Skeletal muscle tissue (tissue), 4 donors: Measurements from ENCODE around the gene HNMT. TPM values are rescaled to one million over a fixed set of nuclear protein-coding genes. Genes with fewer than 3 reads are reported as not detected.

Experiments used
- H3K27ac ChIP-seq: one replicate; pipeline ENCODE4 v1.7.0; 2013; ENCODE audit warnings: mild to moderate bottlenecking, low read depth, low read length, inconsistent platforms
- H3K27me3 ChIP-seq, 3 donors: one replicate each; pipeline ENCODE4 v1.7.0; 2013; ENCODE audit warnings: low read length in 3 of 3; ENCODE audit not compliant: control insufficient read depth in 3 of 3, insufficient read depth in 3 of 3
- H3K36me3 ChIP-seq, 3 donors: one replicate each; pipeline ENCODE4 v1.7.0; 2013; ENCODE audit warnings: low read length in 3 of 3; ENCODE audit not compliant: control insufficient read depth in 3 of 3, insufficient read depth in 3 of 3
- H3K4me1 ChIP-seq, 3 donors: one replicate each; pipeline ENCODE4 v1.7.0; 2013; ENCODE audit warnings: low read length in 3 of 3, mild to moderate bottlenecking in 3 of 3; ENCODE audit not compliant: control insufficient read depth in 3 of 3, insufficient read depth in 3 of 3
- H3K4me3 ChIP-seq, 3 donors: one replicate each; pipeline ENCODE4 v1.7.0; 2013; ENCODE audit warnings: low read length in 3 of 3
- H3K9ac ChIP-seq, 3 donors: one replicate each; pipeline ENCODE4 v1.7.0; 2013; ENCODE audit warnings: low read length in 3 of 3, mild to moderate bottlenecking in 3 of 3, moderate library complexity in 2 of 3, low read depth in 1 of 3
- H3K9me3 ChIP-seq, 3 donors: one replicate each; pipeline ENCODE4 v1.7.0; 2013; ENCODE audit warnings: low read length in 3 of 3; ENCODE audit not compliant: control insufficient read depth in 3 of 3
- total RNA-seq: library from RNA; depleted of rRNA; stranded (reverse); fragments of >200 nt; gene quantifications from one replicate; pipeline ENCODE4 v1.2.3, GENCODE V29; 2014
- donor health status: Osteomylitis.

HNMT gene
- total RNA-seq, 1 donor from 2014 or later: 43.3 TPM

DNA sequence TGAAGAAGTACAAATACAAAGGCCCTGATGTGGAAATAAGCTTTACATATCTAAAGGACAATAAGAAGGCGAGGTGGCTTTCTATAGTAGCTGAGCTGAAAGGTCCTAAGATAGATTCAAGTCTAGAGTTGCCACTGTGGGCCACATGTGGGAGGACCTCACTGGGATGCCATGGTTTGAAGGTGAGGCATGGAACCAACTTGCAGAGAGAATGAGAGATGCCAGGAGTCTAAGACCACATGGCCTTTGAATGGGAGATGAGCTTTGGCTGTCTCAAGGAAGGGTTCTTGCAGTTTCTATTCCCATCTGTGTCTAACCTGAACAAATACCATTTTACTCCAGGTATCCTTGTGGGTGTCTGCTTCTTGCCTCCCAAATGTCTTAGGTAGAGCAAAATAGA, 53.6 kb downstream of the HNMT start:
- H3K4me1 ChIP-seq: no peaks in the 10 kb centered on the region
- H3K9ac ChIP-seq: no peak overlapping the region
- H3K27ac ChIP-seq: no peak overlapping the region
- H3K27me3 ChIP-seq: no peaks in the 10 kb centered on the region
- no peaks in the 10 kb centered on the region for H3K36me3 ChIP-seq
- no peaks in the 10 kb centered on the region for H3K9me3 ChIP-seq
- H3K4me3 ChIP-seq: no peak overlapping the region

DNA sequence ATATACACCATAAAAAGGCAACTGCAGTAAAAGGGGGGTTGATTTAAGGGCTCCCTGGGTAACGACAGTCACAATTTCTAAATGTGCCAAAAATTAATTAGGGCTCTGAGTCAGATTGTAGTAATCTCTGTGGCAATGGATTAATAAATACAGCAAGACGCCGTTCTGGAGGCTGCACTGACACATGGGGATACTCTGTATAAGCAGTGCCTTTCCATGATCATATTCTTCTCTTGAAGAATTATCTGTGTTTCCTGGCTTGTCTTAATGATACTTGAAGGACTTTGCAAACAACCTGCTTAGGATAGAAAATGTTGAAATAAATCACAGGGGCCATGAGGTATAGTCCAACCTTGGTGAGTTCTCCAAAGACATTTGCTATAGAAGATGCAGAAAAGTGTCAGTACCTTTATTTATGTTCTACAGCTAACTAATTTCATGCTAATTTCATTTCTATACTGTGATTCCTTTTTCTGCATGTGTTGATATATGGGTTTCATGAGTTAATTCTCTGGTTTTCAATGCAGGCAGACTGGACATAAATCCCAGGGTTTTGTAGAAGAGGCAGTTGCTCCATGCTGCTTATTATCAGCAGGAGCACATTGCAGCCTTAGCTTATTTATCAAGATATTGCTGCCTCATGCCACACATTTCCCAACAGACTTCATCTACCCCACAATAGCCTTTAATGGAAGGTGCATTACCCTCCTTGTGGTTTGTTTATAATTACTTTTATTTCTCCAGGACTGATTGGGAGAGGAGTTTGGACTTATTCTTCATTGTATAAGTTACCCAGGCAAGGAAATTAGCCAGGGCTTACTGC, 54.8 kb downstream of the HNMT start:
- Histone ChIP-seq H3K27me3 (no peaks in the 10 kb centered on the region), H3K27ac (no peak overlapping the region), H3K4me1 (no peaks in the 10 kb centered on the region), H3K36me3 (no peaks in the 10 kb centered on the region), H3K4me3 (no peak overlapping the region), H3K9me3 (no peaks in the 10 kb centered on the region), H3K9ac (no peak overlapping the region)

DNA sequence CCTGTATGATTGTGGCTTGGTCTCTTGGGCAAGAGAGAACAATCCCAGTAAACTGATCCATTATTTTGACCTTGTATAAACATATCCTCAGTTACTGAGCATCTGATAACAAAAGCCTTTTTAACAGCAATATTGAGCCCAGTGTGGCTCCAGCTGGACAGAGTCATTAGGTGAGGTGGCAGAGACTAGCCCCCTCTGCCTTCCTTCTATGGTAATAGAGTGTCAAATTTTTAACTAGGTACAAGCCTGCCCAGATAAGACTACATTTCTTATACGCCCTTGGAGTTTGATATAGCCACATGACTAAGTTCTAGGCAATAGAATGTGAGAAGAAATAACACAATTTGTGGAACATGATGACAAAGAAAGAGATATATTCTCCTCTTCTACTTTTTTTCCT, 56.2 kb downstream of the HNMT start:
- Histone ChIP-seq H3K9me3 (no peaks in the 10 kb centered on the region), H3K27ac (no peak overlapping the region), H3K9ac (no peak overlapping the region), H3K27me3 (no peaks in the 10 kb centered on the region), H3K4me1 (no peaks in the 10 kb centered on the region), H3K36me3 (no peaks in the 10 kb centered on the region), H3K4me3 (no peak overlapping the region)

- H3K9ac ChIP-seq: no peak overlapping the region
- no peak overlapping the region for H3K4me3 ChIP-seq
- no peaks in the 10 kb centered on the region for H3K9me3 ChIP-seq
- H3K27me3 ChIP-seq: no peaks in the 10 kb centered on the region
- no peak overlapping the region for H3K27ac ChIP-seq
- H3K4me1 ChIP-seq: no peaks in the 10 kb centered on the region
- H3K36me3 ChIP-seq: no peaks in the 10 kb centered on the region
Measured at GRCh38 chr2:138021154-138021553, 56.9 kb downstream of the HNMT start.

GRCh38 chr2:138023298-138023697, 59.0 kb downstream of the HNMT start:
- H3K4me3 ChIP-seq: no peak overlapping the region
- H3K27me3 ChIP-seq: no peaks in the 10 kb centered on the region
- no peak overlapping the region for H3K27ac ChIP-seq
- H3K4me1 ChIP-seq: no peaks in the 10 kb centered on the region
- H3K36me3 ChIP-seq: no peaks in the 10 kb centered on the region
- H3K9me3 ChIP-seq: no peaks in the 10 kb centered on the region
- H3K9ac ChIP-seq: no peak overlapping the region

DNA sequence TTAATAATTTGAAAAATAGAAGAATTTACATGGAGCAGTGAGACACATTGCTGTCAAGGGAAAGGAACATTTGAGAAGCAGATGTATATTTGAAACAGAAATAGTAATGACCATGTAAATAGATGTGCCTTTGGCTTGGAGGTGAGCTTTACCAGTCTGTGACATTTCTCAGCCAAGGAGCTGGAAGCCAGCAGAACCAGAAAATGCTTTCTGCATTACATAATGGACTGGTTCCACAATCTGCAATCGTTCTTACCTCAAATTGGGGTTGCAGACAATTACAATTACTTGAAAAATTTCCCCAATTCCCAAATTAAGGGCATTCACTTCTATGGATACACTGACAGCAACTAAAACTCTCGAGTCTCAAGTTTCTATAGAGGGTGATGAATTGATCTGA, 59.7 kb downstream of the HNMT start:
- H3K36me3 ChIP-seq: no peaks in the 10 kb centered on the region
- H3K27ac ChIP-seq: no peak overlapping the region
- no peaks in the 10 kb centered on the region for H3K27me3 ChIP-seq
- H3K9me3 ChIP-seq: no peaks in the 10 kb centered on the region
- no peaks in the 10 kb centered on the region for H3K4me1 ChIP-seq
- no peak overlapping the region for H3K9ac ChIP-seq
- H3K4me3 ChIP-seq: no peak overlapping the region

DNA sequence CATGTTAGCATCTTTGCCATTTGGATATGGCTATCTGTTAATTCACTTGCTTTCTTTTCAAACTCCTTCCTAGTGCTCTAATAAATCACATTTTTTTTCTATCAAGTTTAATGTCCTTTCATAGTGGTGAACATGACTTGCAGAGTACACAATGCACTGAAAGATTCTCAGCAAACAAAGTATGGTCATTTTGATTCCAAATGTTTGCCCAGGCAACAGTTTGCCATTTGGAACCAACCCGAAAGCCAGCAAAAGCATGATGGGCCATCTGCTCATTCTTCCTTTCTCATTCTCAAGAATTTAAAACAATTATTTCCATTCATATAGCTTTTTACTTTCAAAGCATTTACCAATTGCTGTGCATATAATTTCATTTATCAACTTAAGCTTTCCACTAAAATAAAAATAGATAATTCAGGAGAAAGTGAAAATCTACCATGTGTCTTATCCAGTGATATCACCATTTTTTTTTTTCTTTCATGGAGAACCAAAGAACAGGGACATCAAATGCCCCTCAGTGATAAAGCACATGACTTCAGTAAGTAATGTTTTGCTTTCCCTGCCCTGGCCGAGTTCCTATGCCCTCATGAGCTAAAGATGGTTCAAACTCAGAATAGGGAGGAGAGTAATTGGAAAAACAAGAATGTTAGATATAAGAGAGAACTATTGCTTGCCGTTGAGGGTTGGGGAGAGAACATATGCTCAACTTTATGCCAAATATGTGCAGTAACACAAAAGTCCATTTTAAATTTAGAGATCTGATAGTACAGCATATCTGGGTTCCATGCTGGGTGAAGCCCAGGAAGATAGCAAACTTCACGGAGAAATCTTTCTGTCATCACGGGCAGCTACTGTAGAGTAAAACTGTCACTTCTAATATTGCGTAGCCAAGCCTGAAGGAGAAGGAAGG, 62.1 kb downstream of the HNMT start:
- H3K9me3 ChIP-seq: no peaks in the 10 kb centered on the region
- H3K27me3 ChIP-seq: no peaks in the 10 kb centered on the region
- H3K4me1 ChIP-seq: no peaks in the 10 kb centered on the region
- H3K9ac ChIP-seq: no peak overlapping the region
- H3K4me3 ChIP-seq: no peak overlapping the region
- no peak overlapping the region for H3K27ac ChIP-seq
- H3K36me3 ChIP-seq: no peaks in the 10 kb centered on the region

GRCh38 chr2:138028538-138028937, 64.3 kb downstream of the HNMT start:
- H3K4me1 ChIP-seq: no peaks in the 10 kb centered on the region
- no peaks in the 10 kb centered on the region for H3K9me3 ChIP-seq
- no peak overlapping the region for H3K9ac ChIP-seq
- H3K4me3 ChIP-seq: no peak overlapping the region
- no peak overlapping the region for H3K27ac ChIP-seq
- no peaks in the 10 kb centered on the region for H3K27me3 ChIP-seq
- no peaks in the 10 kb centered on the region for H3K36me3 ChIP-seq

DNA sequence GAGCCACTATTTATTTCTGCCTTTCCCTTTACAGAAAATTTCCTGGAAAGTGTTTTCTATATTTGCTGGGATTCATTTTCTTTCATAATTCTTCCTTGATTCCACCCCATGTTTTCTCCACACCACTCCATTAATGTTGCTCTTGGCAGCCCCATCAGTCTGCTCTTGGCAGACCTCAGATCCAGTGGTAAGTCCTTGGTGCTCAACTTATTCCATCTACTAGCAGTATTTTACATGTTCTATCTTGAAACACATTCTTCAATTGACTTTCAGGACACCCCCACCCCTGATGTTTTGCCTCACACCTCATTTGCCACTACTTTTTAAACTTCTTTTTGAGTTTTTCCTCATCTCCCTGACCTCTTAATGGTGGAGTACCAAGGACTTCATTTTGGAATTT, 65.0 kb downstream of the HNMT start:
- Histone ChIP-seq H3K9me3 (no peaks in the 10 kb centered on the region), H3K27ac (no peak overlapping the region), H3K4me1 (no peaks in the 10 kb centered on the region), H3K27me3 (no peaks in the 10 kb centered on the region), H3K9ac (no peak overlapping the region), H3K36me3 (no peaks in the 10 kb centered on the region), H3K4me3 (no peak overlapping the region)

DNA sequence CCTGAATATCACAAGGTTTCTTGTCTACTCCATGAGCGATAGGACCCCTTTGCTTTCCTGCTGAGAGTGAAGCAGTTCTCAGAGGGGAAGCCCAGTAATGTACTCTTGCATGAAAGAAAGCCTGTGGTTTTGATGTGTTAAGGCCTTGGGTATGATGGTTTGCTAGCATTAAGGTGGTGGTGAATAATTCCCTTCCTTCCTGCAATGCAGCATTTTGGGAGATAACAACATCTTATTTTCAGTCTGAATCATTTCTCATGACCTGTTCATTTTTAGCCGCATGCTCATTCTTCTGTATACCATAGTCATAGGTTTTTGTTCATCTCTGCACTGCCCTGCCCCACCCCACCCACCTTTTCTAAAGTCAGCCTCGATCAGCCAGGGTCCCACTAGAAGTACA, 66.2 kb downstream of the HNMT start:
- H3K9ac ChIP-seq: no peak overlapping the region
- no peaks in the 10 kb centered on the region for H3K4me1 ChIP-seq
- no peak overlapping the region for H3K27ac ChIP-seq
- no peaks in the 10 kb centered on the region for H3K9me3 ChIP-seq
- no peaks in the 10 kb centered on the region for H3K27me3 ChIP-seq
- no peaks in the 10 kb centered on the region for H3K36me3 ChIP-seq
- H3K4me3 ChIP-seq: no peak overlapping the region
